HG02642 (cell line): ENCODE measurements around the gene SLU7.

ENCODE experiments used
- ATAC-seq: cut with Tn5 transposase; IDR thresholded peaks from one replicate; pipeline ENCODE4 v1.9.1; 2021; ENCODE audit warnings: mild to moderate bottlenecking; ENCODE audit not compliant: unreplicated experiment, poor library complexity

The SLU7 gene

DNA sequence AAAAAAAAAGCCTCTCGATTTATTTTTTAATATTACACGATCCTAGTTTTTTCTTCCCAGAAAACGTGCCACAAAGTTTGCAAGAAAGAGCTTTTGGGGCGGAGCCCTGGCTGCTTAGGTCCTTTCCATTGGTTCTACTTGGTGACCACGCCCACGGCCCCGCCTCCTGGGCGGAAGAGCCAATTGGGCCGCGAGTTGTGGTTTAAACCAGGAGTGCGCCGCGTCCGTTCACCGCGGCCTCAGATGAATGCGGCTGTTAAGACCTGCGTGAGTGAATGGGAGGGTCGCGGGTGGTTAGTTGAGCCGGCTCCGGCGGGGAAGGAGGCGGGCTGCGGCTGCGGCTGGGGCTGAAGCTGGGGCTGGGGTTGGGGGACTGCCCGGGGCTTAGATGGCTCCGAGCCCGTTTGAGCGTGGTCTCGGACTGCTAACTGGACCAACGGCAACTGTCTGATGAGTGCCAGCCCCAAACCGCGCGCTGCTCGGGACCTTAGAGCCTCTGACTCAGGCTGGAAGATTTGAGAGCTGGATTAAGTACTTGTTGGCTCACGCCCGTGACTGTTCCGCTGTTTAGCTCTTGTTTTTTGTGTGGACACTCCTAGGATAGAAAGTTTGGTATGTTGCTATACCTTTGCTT lies 2.9 kb upstream of the SLU7 start, which contains the start of gene PTTG1:
PTTG1 (plus strand) TSS at position 231 of the 634 bp plus-strand sequence. CDS start 458 bp downstream, outside the sequence.
- ATAC-seq = peak; percentile 69

- ATAC-seq = no peak
Measured at GRCh38 chr5:160420331-160420610, 1.4 kb upstream of the SLU7 start.

DNA sequence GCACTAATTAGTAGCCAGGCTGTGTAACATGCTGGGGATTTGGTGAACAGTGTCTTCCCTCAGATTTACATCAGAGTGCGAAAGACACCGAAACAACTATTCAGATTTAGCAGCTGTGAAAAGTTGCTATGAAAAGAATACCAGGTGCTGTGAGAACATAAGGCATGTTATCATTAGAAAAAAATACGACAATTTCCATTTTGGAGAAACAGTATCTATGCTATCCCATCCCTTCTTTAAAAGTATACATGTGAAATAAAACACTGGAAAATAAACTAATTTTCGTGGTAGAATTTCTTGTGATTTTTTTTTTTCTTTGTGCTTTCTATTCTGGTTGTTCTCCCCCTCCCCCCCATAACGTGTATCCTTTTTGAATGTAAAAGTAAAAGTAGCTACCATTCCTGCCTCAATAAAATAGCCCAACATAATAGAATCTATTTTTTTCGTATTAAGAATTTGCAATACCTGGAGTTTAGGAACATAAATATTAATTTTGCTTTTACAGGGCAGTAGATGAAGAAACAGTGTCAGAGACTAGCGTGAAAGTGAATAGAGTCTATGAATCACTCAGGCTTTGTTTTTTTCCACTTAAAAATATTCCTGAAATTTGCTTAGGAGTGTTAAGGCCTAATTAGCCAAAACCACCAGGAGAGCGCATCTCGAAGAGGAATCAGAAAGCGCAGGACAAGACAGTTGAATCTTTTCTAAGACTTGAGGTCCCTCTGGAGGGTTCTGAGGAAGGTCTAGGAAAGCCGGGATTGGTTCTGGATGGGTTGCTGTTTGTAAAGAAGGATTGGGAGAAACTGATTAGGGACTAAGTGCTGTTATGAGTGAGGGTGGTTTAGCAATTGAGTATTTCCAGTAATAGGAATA lies 813 bp upstream of the SLU7 start:
- no peak for ATAC-seq

GRCh38 chr5:160399402-160400353 lies 19.2 kb downstream of the SLU7 start, which contains the start of gene FAM200C:
FAM200C (minus strand) TSS chr5:160400054; CDS start chr5:160395490, 4,564 bp downstream.
- peak; percentile 91 for ATAC-seq

- no peak for ATAC-seq
Measured at GRCh38 chr5:160398806-160399205, 20.1 kb downstream of the SLU7 start.

- ATAC-seq = no peak
Measured at GRCh38 chr5:160397492-160397891, 21.4 kb downstream of the SLU7 start.

GRCh38 chr5:160395111-160395510 lies 23.8 kb downstream of the SLU7 start:
- ATAC-seq = no peak

DNA sequence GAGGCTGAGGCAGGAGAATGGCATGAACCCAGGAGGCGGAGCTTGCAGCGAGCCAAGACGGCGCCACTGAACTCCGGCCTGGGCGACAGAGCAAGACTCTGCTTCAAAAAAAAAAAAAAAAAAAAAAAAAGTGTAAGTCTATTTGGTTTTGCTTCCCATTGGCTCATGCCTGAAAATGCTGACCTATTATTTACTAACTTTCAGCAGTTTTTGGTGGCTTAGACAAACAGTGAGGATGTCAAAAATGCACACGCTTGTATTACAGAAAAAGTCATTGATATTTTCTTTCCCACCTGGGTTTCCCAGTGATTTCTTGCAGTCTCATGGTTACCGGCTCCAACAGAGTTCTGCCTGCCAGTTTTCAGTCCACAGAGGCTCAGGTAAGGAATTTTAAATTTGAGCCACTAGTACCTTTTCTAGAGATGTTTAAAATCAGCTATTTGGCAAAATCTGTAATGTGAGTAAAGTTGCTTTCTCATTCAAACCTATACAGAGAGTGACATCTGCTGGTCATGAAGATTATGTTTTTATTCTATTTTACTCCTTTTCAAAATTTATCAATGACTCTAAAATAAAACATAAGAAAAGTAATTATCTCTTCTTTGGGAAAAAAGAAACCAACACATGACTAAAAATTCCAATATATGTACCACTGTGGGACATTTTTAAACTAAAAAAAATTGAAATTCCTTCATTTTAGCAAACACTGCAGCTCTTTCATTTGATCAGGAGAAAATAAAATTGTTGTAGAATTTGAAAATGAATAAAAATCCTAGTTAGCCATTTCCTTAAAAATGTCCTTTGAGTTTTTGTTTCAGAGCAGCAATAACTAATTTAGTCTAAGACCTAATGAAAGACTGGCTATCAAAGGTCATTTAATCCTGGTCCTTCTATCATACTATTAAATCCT lies 27.8 kb downstream of the SLU7 start:
- no peak for ATAC-seq

- ATAC-seq = no peak
Measured at GRCh38 chr5:160387445-160387844, 31.4 kb downstream of the SLU7 start.

- no peak for ATAC-seq
Measured at GRCh38 chr5:160385496-160385895, 33.4 kb downstream of the SLU7 start.

- ATAC-seq = no peak
Measured at GRCh38 chr5:160384681-160385080, 34.2 kb downstream of the SLU7 start.

- no peak for ATAC-seq
Measured at GRCh38 chr5:160382346-160382745, 36.5 kb downstream of the SLU7 start.

DNA sequence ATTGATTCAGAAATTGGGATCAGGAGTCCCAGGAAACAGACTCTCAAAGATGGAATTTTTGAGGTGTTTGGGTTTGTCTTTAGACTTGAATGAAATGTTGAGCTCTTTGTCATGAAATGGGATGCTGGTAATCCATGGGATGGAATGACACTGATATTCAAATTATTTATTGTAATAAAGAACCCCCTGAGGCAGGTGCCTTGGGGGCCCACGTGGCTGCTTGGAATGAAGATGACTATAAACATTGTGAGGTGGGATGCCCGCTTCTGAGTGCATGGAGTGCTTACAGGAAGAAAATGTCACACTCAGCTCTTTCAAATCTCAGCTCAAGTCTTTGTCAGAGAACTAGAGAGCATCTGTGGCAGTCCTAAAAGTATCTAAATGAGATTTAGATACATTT lies 38.8 kb downstream of the SLU7 start:
- no peak for ATAC-seq

GRCh38 chr5:160379511-160379910 lies 39.4 kb downstream of the SLU7 start:
- ATAC-seq = no peak

- no peak for ATAC-seq
Measured at GRCh38 chr5:160378330-160378729, 40.6 kb downstream of the SLU7 start.

DNA sequence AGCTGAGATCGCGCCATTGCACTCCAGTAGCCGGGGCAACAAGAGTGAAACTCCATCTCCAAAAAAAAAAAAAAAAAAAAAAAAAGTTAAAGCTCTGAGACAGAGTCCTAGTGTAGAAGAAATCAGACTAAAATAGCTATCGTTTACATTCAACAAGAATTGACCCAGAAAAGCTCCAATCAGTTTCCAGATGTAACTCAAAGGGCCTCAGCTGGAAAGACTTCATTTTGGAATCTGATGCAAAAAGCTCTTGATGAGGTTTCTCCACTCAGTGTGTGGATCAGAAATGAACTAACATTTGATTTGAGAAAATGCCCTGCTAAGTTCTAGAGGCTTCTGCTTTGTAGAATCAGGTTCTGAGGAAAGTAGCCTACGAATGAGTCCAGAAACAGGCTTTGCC lies 41.2 kb downstream of the SLU7 start:
- no peak for ATAC-seq

- ATAC-seq = no peak
Measured at GRCh38 chr5:160376416-160376815, 42.5 kb downstream of the SLU7 start.

DNA sequence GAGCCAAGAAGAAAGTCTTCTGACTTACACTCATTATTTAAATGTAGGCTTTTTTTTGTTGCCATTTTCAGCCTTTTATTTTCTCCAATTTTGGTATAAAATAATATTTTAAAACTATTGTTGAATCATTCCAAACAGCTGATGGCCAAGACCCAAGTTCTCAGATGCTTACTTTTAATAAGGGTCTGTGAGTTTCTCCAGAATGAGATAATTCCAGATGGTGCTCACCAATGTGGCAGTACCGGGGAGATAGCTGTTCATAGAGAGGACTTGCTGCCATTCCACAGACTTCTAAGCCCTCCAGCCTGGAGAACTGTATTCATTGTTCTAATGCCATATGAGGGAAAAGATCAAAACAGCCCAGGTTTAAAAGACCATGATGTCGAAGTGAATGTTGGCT lies 43.2 kb downstream of the SLU7 start:
- no peak for ATAC-seq

- ATAC-seq = no peak
Measured at GRCh38 chr5:160375166-160375565, 43.7 kb downstream of the SLU7 start.

GRCh38 chr5:160371294-160371693 lies 47.6 kb downstream of the SLU7 start:
- no peak for ATAC-seq
